Activated naive CD4-positive, alpha-beta T cell treated with anti-CD3 and anti-CD28 coated beads, Interleukin-2, amount 50 U/mL, for 16 hours (primary cell): Measurements from ENCODE around the gene EPN1.

ENCODE experiments used
- DNase-seq: peaks from one replicate; pipeline ENCODE4 v3.0.0-alpha.2; 2020

Gene EPN1

GRCh38 chr19:55680339-55681130 is 5.5 kb downstream of the EPN1 start:
- no peak for DNase-seq

DNA sequence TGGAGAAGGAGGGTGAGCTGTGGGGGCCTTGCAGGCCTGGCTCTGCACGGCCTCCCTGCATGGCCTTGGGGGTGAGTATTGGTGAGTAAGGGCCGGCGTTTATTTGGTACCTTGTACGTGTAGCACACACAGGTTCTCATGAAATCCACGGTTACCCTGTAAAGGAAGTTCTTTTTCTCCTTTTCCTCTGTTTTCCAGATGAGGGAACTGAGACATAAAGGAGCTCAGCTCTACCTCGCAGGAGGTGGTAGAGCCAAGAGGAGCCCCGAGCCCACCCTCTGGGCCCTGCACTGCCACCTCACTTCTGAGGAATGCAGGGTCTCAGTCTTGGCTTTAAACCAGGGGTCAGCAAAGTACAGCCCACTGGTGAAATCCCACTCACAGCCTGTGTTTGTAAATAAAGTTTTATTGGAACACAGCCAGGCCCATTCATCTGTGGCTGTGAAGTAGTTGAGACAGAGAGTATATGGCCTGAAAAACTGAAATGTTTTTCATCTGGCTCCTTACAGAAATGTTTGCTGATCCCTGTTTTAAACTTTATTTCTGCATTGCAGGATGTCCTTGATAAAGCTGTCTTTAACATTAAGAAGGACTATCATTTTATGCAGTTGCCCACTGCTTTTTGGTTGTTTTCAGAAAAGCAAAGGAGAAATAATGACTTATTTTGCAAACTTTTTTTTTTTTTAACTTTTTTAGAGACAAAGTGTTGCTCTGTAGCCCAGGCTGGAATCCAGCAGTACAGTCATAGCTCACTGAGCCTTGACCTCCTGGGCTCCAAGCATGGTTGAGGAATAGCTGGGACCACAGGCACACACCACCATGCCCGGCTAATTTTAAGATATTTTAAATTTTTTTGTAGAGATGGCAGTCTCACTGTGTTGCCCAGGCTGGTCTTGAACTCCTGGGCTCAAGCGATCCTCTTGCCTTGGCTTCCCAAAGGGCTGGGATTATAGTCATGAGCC is 6.4 kb downstream of the EPN1 start:
- no peak for DNase-seq

GRCh38 chr19:55683449-55684261 is 8.6 kb downstream of the EPN1 start:
- no peak for DNase-seq

DNA sequence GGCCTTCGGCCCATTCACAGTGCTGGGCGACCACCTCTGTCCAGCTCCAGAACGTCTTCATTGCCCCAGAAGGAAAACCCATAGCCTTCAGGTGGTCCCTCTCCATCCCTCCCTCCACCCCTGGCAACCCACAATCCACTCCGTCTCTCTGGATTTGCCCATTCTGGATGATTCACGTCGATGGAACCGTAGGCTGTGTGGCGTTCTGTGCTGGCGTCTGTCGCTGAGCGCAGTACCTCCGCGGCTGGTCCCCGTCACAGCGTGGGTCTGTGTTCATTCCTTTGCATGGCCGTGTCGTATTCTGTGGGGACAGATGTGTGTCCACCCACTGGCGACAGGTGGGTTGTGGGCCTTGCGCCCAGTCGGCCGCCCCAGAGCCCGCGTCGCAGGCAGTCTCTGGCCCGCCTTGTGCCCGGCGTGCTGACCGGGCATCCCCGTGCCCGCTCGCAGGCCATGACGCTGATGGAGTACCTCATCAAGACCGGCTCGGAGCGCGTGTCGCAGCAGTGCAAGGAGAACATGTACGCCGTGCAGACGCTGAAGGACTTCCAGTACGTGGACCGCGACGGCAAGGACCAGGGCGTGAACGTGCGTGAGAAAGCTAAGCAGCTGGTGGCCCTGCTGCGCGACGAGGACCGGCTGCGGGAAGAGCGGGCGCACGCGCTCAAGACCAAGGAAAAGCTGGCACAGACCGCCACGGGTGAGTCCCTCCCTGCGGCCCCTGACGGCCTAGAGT is 10.1 kb downstream of the EPN1 start:
- DNase-seq, result no peak

DNA sequence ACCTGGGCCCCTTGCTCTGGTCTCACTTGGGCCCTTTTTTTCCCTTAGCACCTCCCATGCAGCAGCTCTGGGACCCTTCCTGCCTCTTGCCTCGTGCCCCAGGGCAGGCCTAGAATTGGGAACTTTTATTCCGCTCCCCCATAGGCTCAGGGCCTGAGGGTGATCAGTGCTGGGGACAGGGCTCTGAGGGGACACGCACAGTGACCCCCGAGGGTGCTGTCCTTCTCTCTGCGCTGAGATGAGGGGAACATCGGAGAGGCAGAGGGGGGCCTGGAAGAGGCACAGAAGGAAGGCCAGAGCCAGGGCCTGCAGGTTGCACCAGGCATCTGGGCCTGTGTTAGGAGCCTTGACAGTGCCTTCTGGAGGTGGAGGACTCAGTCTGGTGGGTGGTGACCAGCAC is 10.8 kb downstream of the EPN1 start:
- DNase-seq, result no peak

GRCh38 chr19:55686311-55687050 is 11.5 kb downstream of the EPN1 start:
- DNase-seq, result no peak

GRCh38 chr19:55687281-55688201 is 12.5 kb downstream of the EPN1 start:
- DNase-seq, result no peak

GRCh38 chr19:55688422-55689218 is 13.6 kb downstream of the EPN1 start:
- no peak for DNase-seq

- DNase-seq, result no peak
Observed at GRCh38 chr19:55689411-55690108, 14.5 kb downstream of the EPN1 start.

- no peak for DNase-seq
Observed at GRCh38 chr19:55690109-55690768, 15.2 kb downstream of the EPN1 start.

DNA sequence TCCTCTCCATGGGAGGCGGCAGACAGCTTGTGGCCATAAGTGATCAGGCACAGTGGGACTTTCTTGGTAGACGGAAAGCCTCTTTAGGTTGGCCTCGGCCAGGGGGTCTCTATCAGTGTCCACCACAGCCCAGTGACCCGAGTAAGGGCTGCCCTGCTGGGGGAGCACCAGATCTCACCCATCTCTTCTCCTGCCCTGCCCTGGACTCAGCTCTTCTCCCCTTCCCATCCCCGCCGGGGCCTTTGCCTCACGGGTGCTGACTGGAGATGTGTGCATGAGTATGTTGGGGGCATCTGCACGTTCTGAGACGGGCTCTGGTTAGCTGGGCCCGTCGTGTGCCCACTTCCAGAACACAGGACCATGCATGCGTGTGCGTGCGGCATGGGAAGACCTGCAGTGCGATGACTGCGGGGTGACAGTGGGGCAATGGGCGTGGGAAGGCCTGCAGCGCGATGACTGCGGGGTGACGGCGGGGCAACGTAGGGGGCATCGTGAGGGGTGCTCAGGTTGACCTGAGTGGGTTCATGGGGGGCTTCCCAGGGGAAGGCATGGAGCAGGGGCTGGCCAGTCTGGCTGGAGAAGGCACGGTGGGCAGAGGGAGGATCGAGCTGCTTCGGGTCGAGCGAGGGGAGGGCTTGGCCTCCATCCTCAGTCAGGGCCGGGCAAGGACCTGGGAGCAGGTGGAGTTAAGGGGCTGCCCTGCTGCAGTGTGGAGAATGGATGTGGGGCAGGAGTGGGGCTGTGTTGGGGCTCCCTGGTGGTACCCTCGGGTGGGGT is 15.9 kb downstream of the EPN1 start:
- DNase-seq, result no peak

DNA sequence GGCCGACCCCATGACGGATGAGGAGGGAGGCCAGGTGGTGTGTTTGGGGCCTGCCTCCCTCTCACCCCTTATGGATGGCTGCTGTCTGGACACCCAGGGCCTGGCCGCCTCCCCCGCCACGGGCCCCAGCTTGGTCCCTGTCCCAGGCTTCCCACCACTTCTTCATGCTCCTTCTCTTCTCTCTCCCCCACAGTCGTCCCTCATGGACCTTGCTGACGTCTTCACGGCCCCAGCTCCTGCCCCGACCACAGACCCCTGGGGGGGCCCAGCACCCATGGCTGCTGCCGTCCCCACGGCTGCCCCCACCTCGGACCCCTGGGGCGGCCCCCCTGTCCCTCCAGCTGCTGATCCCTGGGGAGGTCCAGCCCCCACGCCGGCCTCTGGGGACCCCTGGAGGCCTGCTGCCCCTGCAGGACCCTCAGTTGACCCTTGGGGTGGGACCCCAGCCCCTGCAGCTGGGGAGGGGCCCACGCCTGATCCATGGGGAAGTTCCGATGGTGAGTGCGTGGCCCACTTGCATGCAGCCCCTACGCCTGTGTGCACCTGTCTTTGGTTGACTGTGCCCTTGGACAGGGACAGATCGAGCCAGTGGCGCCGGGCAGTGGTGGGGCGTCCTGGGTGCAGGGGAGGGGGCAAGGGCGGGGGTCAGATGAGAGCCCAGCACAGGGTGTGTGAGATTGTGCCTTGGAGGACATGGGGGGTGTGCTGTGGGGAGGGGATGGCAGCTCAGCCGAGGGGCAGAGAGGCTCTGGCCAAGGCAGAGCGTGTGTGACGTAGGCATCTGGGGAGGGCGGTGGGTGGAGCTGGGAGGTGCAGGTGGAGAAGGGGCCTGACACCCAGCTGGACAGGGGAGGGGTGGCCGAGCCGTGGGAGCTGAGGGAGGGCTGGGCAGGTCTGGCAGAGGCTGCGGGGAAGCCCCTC is 16.8 kb downstream of the EPN1 start:
- DNase-seq, result no peak

DNA sequence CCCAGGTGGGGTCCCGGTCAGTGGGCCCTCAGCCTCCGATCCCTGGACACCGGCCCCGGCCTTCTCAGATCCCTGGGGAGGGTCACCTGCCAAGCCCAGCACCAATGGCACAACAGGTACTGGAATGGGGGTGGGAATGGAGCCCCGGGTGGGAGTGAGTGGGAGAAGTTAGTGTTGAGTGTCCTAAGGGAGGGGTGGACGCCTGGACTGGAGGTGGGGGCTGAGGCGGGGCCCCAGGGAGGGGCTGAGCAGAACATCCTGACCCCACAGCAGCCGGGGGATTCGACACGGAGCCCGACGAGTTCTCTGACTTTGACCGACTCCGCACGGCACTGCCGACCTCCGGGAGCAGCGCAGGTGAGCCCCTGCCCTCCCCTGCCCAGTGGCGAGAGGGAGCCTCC is 17.7 kb downstream of the EPN1 start:
- no peak for DNase-seq

DNA sequence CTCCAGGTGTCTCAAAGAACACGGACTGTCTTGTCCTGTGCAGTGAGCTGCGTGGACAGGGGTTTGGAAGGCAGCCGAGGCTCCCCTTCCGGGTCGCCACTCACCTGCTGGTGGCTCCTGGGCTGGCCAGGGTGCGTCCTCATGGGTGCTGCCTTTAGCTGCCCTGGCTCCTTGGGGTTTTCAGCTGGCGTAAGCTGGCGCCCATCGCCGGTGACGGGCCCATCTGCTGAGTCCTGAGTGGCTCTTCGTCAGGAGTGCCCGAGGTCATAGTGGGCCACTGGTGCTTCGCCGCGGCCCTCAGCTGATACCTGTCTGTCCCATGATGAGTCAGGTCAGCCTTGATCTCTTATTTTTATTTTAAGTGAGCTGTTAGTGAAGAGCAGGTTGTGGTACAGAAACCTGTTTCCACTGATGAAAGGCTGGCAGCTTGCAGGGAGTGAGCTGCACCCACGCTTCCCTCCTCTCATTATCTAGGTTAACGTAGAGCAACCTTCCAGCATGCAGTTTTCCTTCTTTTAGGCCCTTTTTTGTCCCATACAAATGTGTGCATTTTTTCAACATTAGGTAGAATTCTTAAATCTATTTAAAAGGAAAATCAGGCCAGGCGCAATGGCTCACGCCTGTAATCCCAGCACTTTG is 18.4 kb downstream of the EPN1 start:
- DNase-seq, result no peak

DNA sequence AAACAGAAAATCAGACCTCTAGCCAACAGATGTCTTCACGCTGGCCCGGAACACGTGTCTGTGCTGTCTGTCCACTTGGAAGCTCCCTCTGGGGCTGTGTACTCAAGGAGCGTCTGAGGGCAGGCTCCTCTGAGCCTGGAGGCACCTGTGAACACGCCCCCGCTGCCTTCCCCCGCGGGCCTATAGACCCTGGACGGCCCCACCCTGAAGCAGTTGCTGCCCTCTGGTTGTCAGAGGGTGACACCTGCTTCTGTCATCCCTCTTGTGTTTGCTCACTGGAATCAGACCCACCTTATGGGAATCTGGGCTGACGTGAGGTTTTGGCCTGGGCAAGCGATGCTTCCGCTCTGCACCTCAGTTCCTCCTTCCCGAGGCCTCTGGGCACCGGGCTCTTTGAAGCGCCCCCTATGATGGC is 19.2 kb downstream of the EPN1 start:
- no peak for DNase-seq
